ENCODE measurements around the gene MYO3B. TPM values are rescaled to one million over a fixed set of nuclear protein-coding genes. Genes with fewer than 3 reads are reported as not detected.

The MYO3B gene
- total RNA-seq, 2 experiments from 2014 or later, result not detected

DNA sequence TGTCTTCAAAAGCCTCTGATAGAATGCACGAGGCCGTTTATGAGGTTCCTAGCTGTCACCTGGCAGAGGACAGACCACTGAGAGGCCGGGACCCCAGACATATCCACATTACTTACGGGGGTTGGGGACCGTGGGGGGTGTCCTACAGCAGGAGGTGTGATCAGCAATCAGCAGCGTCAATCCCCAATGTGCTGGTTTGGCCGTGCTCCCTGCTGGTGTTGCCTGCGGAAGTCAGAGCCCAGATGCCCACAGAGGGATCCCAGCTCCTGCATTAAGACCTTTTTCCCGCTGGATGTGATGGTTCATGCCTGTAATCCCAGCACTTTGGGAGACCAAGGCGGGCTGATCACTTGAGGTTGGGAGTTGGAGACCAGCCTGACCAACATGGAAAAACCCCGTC is 516.4 kb downstream of the MYO3B start:
- intact Hi-C loops (cut with micrococcal nuclease; ENCODE audit: unreplicated experiment), result no loop called here
- no peak for TF ChIP-seq EZH2phosphoT487 (IDR thresholded peaks at IDR 0.05; ENCODE audit: borderline replicate concordance, low read depth, low read length)
- TF ChIP-seq, protein P1, sequence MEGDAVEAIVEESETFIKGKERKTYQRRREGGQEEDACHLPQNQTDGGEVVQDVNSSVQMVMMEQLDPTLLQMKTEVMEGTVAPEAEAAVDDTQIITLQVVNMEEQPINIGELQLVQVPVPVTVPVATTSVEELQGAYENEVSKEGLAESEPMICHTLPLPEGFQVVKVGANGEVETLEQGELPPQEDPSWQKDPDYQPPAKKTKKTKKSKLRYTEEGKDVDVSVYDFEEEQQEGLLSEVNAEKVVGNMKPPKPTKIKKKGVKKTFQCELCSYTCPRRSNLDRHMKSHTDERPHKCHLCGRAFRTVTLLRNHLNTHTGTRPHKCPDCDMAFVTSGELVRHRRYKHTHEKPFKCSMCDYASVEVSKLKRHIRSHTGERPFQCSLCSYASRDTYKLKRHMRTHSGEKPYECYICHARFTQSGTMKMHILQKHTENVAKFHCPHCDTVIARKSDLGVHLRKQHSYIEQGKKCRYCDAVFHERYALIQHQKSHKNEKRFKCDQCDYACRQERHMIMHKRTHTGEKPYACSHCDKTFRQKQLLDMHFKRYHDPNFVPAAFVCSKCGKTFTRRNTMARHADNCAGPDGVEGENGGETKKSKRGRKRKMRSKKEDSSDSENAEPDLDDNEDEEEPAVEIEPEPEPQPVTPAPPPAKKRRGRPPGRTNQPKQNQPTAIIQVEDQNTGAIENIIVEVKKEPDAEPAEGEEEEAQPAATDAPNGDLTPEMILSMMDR (conservative IDR thresholded peaks at IDR 0.05; ENCODE audit: low read length), result no peak
- no peaks in the 10 kb centered on the region for H3K9me3 ChIP-seq (ENCODE audit: low read length)
- no TSS peak for BruUV-seq (replicated peaks)
- POLR2A ChIA-PET, result no interaction called here
- CTCF ChIA-PET (ENCODE audit: unreplicated experiment), result no interaction called here
- H3K27ac ChIP-seq (ENCODE audit: low read depth, low read length, poor library complexity, severe bottlenecking), result no peak overlapping the region
- no peaks in the 10 kb centered on the region for H3K36me3 ChIP-seq (ENCODE audit: insufficient read depth, low read length)
- no peaks in the 10 kb centered on the region for H4K20me1 ChIP-seq (ENCODE audit: insufficient read depth, low read length)
- no peaks in the 10 kb centered on the region for H3K4me1 ChIP-seq (ENCODE audit: insufficient read depth, low read length, poor library complexity, severe bottlenecking)
- H3K79me2 ChIP-seq (ENCODE audit: insufficient read depth, low read depth, low read length), result no peaks in the 10 kb centered on the region
- H3K9me2 ChIP-seq (ENCODE audit: insufficient read depth, low read length), result no peaks in the 10 kb centered on the region
- H3K4me2 ChIP-seq (ENCODE audit: low read length), result no peak overlapping the region
- H2AFZ ChIP-seq (ENCODE audit: low read length), result no peak overlapping the region
- DNase-seq (ENCODE audit: low spot score), result no peak
- no peak overlapping the region for H3K4me3 ChIP-seq (ENCODE audit: low read depth, low read length, poor library complexity, severe bottlenecking)

DNA sequence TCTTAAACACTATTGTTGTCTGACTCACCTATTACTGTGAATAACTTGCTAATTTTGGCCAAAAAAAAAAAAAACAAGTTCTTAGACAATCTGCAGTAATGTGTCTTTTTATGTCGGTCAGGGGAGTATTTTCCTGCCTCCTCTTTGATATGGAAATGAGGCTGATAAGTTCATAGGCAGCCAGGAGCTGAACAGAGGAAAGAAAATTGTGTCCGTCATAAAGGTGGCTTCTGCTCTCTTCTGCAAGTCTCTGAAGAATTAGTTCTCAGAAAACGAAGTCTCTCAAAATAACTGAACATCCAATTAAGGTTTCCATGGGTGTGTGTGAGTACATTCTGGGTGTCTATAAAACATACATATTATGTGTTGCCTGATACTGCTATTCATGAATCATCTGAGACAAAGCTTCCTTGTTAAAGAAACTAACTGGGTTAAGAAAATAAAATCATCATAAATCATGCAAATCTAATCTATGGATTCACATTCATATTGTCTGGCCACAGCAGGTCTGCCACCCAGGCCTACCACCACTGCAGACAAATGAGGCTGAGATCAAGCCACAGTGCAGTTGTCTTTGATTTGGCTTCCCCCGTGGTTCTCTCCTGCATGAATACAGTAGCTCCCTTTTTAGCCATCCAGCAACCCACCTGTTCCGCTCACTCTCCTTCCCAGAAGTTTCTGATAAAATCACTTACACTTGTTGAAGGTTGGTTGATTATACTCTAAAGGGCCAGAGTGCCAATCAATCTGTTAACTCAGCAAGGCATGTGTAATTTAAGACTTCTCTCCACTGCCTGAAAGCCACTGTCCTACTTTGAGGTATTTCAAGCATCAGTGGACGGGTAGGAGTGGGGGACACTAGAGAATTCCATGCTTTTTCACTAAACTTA is 517.8 kb downstream of the MYO3B start:
- H3K27ac ChIP-seq (ENCODE audit: low read depth, low read length, poor library complexity, severe bottlenecking), result no peak overlapping the region
- DNase-seq (ENCODE audit: low spot score), result no peak
- no peaks in the 10 kb centered on the region for H3K4me1 ChIP-seq (ENCODE audit: insufficient read depth, low read length, poor library complexity, severe bottlenecking)
- no TSS peak for BruUV-seq (replicated peaks)
- no peaks in the 10 kb centered on the region for H3K79me2 ChIP-seq (ENCODE audit: insufficient read depth, low read depth, low read length)
- no peak for TF ChIP-seq EZH2phosphoT487 (IDR thresholded peaks at IDR 0.05; ENCODE audit: borderline replicate concordance, low read depth, low read length)
- TF ChIP-seq, protein P1 (conservative IDR thresholded peaks at IDR 0.05; ENCODE audit: low read length), result no peak
- no peak overlapping the region for H3K4me3 ChIP-seq (ENCODE audit: low read depth, low read length, poor library complexity, severe bottlenecking)
- H3K36me3 ChIP-seq (ENCODE audit: insufficient read depth, low read length), result no peaks in the 10 kb centered on the region
- no peaks in the 10 kb centered on the region for H3K9me2 ChIP-seq (ENCODE audit: insufficient read depth, low read length)
- no peaks in the 10 kb centered on the region for H4K20me1 ChIP-seq (ENCODE audit: insufficient read depth, low read length)
- no peaks in the 10 kb centered on the region for H3K9me3 ChIP-seq (ENCODE audit: low read length)
- intact Hi-C loops (cut with micrococcal nuclease; ENCODE audit: unreplicated experiment), result no loop called here
- H2AFZ ChIP-seq (ENCODE audit: low read length), result no peak overlapping the region
- POLR2A ChIA-PET, result interaction anchor here (0.6 to 1.2 kb wide), 4 partner anchors 15 to 1195 kb away, joined by 3 to 6 read pairs (median 3); no protein-coding TSS in a partner anchor
- H3K4me2 ChIP-seq (ENCODE audit: low read length), result no peak overlapping the region
- CTCF ChIA-PET (ENCODE audit: unreplicated experiment), result no interaction called here

- Histone ChIP-seq H2AFZ (ENCODE audit: low read length) (no peak overlapping the region), H3K27ac (ENCODE audit: low read depth, low read length, poor library complexity, severe bottlenecking) (no peak overlapping the region), H3K79me2 (ENCODE audit: insufficient read depth, low read depth, low read length) (no peaks in the 10 kb centered on the region), H3K4me3 (ENCODE audit: low read depth, low read length, poor library complexity, severe bottlenecking) (no peak overlapping the region), H3K9me2 (ENCODE audit: insufficient read depth, low read length) (no peaks in the 10 kb centered on the region), H3K36me3 (ENCODE audit: insufficient read depth, low read length) (no peaks in the 10 kb centered on the region), H3K9me3 (ENCODE audit: low read length) (no peaks in the 10 kb centered on the region), H3K4me1 (ENCODE audit: insufficient read depth, low read length, poor library complexity, severe bottlenecking) (no peaks in the 10 kb centered on the region), H4K20me1 (ENCODE audit: insufficient read depth, low read length) (no peaks in the 10 kb centered on the region), H3K4me2 (ENCODE audit: low read length) (no peak overlapping the region)
- intact Hi-C loops (cut with micrococcal nuclease; ENCODE audit: unreplicated experiment), result no loop called here
- BruUV-seq (replicated peaks), result no TSS peak
- TF ChIP-seq, protein P1 (conservative IDR thresholded peaks at IDR 0.05; ENCODE audit: low read length), result no peak
- no peak for TF ChIP-seq EZH2phosphoT487 (IDR thresholded peaks at IDR 0.05; ENCODE audit: borderline replicate concordance, low read depth, low read length)
- CTCF ChIA-PET (ENCODE audit: unreplicated experiment), result no interaction called here
- POLR2A ChIA-PET, result no interaction called here
- no peak for DNase-seq (ENCODE audit: low spot score)
These were observed 519.0 kb downstream of the MYO3B start for GRCh38 chr2:170696948-170697347.
